Uterus (tissue), 4 donors: Measurements from ENCODE around the gene SCARF1. TPM values are rescaled to one million over a fixed set of nuclear protein-coding genes. Genes with fewer than 3 reads are reported as not detected.

ENCODE experiments used
- DNase-seq, 2 donors: peaks; one replicate each; pipeline ENCODE4 v3.0.0-alpha.2; 2019 to 2020
- H3K27ac ChIP-seq, 2 donors: fragments of 200-600 bp; sonication (generic); 1 replicate in 1 of 2; 2 replicates in 1 of 2; pipeline ENCODE4 v1.5.1; 2016 to 2018
- H3K27me3 ChIP-seq, 2 donors: fragments of 200-600 bp; sonication (generic); one replicate each; pipeline ENCODE4 v1.5.1; 2018 to 2019; ENCODE audit warnings: control low read depth in 1 of 2
- H3K36me3 ChIP-seq, 2 donors: fragments of 200-600 bp; sonication (generic); one replicate each; pipeline ENCODE4 v1.5.1; 2019; ENCODE audit warnings: control low read depth in 1 of 2
- H3K4me1 ChIP-seq, 2 donors: fragments of 200-600 bp; sonication (generic); one replicate each; pipeline ENCODE4 v1.5.1; 2018 to 2019; ENCODE audit warnings: control low read depth in 1 of 2
- H3K4me3 ChIP-seq, 2 donors: fragments of 200-600 bp; sonication (generic); 1 replicate in 1 of 2; 2 replicates in 1 of 2; pipeline ENCODE4 v1.5.1; 2018 to 2019; ENCODE audit warnings: mild to moderate bottlenecking in 1 of 2
- H3K9me3 ChIP-seq, 2 donors: fragments of 200-600 bp; sonication (generic); one replicate each; pipeline ENCODE4 v1.5.1; 2019; ENCODE audit warnings: control low read depth in 1 of 2
- CTCF ChIP-seq, 4 experiments: fragments of 200-600 bp in 2 of 4; fragments of 450-650 bp in 2 of 4; sonication (generic) in 2 of 4; IDR thresholded peaks; one replicate each; pipeline ENCODE4 v1.5.1; 2016 to 2019; ENCODE audit warnings: antibody characterized with exemption in 4 of 4, mild to moderate bottlenecking in 2 of 4, moderate library complexity in 1 of 4
- POLR2A ChIP-seq, 2 donors: fragments of 450-650 bp; IDR thresholded peaks; one replicate each; pipeline ENCODE4 v1.6.1; 2016; ENCODE audit warnings: antibody characterized with exemption in 2 of 2, mild to moderate bottlenecking in 1 of 2, moderate library complexity in 1 of 2
- intact Hi-C: fragments of 100-400 bp; cut with DNase I; formaldehyde crosslinking; loops from one replicate; pipeline ENCODE4 v1.15.1; 2023; ENCODE audit warnings: low total_unique reads
- total RNA-seq, 4 donors: library from RNA; depleted of rRNA in 3 of 4; stranded (reverse); fragments of >200 nt in 3 of 4; gene quantifications; one replicate each; pipeline versions ENCODE4 v1.1.0 to v1.2.4, GENCODE V29; 2014 to 2023
- donor health status: DM: yes; HTN: yes; CAD: no.

SCARF1 gene
- total RNA-seq, 4 donors from 2014 or later: 4.4 to 33.2 (median 14.2) TPM

DNA sequence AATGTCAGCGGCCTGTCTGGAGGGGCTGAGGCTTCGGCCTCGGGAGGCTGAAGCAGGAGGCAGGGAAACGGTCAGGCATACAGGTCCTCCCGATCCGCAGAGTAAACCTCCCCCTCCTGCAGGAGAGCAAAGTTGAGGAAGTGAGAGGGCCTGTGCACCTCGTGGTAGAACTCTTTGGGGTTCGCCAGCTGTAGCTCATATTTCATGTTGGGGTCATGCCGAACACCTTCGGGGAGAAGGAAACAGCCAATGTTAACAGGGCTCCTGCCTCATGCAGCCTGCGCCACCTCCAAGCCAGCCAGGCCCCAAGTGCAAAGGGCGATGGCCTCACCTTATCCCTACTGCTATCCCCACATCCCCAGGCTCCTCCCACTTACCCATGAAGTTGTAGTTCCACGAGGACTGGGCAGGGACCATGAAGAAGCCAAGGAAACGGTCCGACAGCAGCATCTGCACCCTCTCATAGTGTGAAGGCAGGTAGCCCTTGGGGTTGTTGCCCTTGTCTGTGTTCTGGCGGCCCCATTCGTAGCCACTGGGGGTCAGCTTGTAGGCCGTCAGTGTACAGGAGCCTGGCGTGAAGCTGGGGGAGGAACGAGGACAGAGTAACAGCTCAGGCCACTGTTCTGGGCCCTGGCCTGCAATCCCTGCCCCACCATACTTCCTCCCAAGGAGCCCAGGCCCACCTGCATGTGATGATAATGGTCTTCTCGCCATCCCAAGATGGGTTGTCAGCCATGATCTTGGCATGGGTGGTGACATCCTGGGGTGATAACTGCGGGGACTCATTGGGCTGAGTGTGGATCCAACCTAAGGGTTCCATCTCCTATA, 5.4 kb upstream of the SCARF1 start:
- intact Hi-C loops: no loop called here
- Histone ChIP-seq H3K36me3 (no peaks in the 10 kb centered on the region), H3K27ac (peak overlapping the region; percentile 97 to 100)

GRCh38 chr17:1649844-1650501, 4.4 kb upstream of the SCARF1 start, which contains the start of gene RILP:
TSS of gene RILP (minus strand) at chr17:1649866. CDS start at chr17:1649804, 62 bp downstream.
- peaks cover 0 to 13% of the 10 kb centered on the region in 2 donors for H3K4me1 ChIP-seq

More for the DNA sequence above, 5.4 kb upstream of the SCARF1 start:
- Histone ChIP-seq H3K4me3 (no peak overlapping the region), H3K27me3 (no peaks in the 10 kb centered on the region), H3K4me1 (peaks cover 0 to 13% of the 10 kb centered on the region in 2 donors), H3K9me3 (no peaks in the 10 kb centered on the region)
- no peak for TF ChIP-seq CTCF (IDR thresholded peaks at IDR 0.05)
- no peak for TF ChIP-seq POLR2A (IDR thresholded peaks at IDR 0.05)
- DNase-seq: no peak

GRCh38 chr17:1648963-1649843, 3.7 kb upstream of the SCARF1 start:
- peak overlapping the region; percentile 97 to 100 for H3K27ac ChIP-seq
- intact Hi-C loops: loop anchor here (5.0 kb wide), 1 partner anchor 67 kb away; no protein-coding TSS in a partner anchor
- H3K4me3 ChIP-seq: peak overlapping the region; percentile 58 to 73
- H3K9me3 ChIP-seq: no peaks in the 10 kb centered on the region
- H3K36me3 ChIP-seq: no peaks in the 10 kb centered on the region
- peaks cover 0 to 13% of the 10 kb centered on the region in 2 donors for H3K4me1 ChIP-seq
- TF ChIP-seq CTCF (IDR thresholded peaks at IDR 0.05): peak; percentile 31 to 99 (median 95)
- peak; percentile 48 to 68 for TF ChIP-seq POLR2A (IDR thresholded peaks at IDR 0.05)
- H3K27me3 ChIP-seq: no peaks in the 10 kb centered on the region
- peak; percentile 93 to 97 for DNase-seq

More at GRCh38 chr17:1649844-1650501, 4.4 kb upstream of the SCARF1 start, which contains the start of gene RILP:
- Histone ChIP-seq H3K27ac (peak within 1 kb of the TSS; percentile 97 to 100), H3K9me3 (no peaks in the 10 kb centered on the region), H3K4me3 (peak within 1 kb of the TSS; percentile 58 to 73), H3K36me3 (no peaks in the 10 kb centered on the region), H3K27me3 (no peaks in the 10 kb centered on the region)
- intact Hi-C loops: loop anchor here (5.0 kb wide), 1 partner anchor 68 kb away; no protein-coding TSS in a partner anchor
- peak; percentile 70 to 78 for DNase-seq
- no peak for TF ChIP-seq CTCF (IDR thresholded peaks at IDR 0.05)
- TF ChIP-seq POLR2A (IDR thresholded peaks at IDR 0.05): peak in 1 of 2 donors; percentile 22

GRCh38 chr17:1648173-1648962, 2.8 kb upstream of the SCARF1 start:
- DNase-seq: no peak
- peak overlapping the region; percentile 46 to 73 for H3K4me3 ChIP-seq
- H3K36me3 ChIP-seq: no peaks in the 10 kb centered on the region
- H3K27me3 ChIP-seq: no peaks in the 10 kb centered on the region
- no peak for TF ChIP-seq POLR2A (IDR thresholded peaks at IDR 0.05)
- TF ChIP-seq CTCF (IDR thresholded peaks at IDR 0.05): peak in 1 of 4 experiments; percentile 98
- peaks cover 0 to 18% of the 10 kb centered on the region in 2 donors for H3K4me1 ChIP-seq
- intact Hi-C loops: loop anchor here (5.0 kb wide), 1 partner anchor 66 kb away; no protein-coding TSS in a partner anchor
- H3K27ac ChIP-seq: peak overlapping the region; percentile 86 to 87
- no peaks in the 10 kb centered on the region for H3K9me3 ChIP-seq
